ENCODE measurements around the gene FOXA1.

Gene FOXA1

GRCh38 chr14:37602605-37603453 lies 7.8 kb upstream of the FOXA1 start:
- TF ChIP-seq ZFX (IDR thresholded peaks at IDR 0.05; ENCODE audit: borderline replicate concordance) (no peak), CTCF (IDR thresholded peaks at IDR 0.05) (no peak)
- H3K27ac ChIP-seq, result peak overlapping the region; percentile 100

- H3K27ac ChIP-seq, result peak overlapping the region; percentile 100
- TF ChIP-seq ZFX (IDR thresholded peaks at IDR 0.05; ENCODE audit: borderline replicate concordance) (no peak), CTCF (IDR thresholded peaks at IDR 0.05) (no peak)
Measured at GRCh38 chr14:37601865-37602264, 6.8 kb upstream of the FOXA1 start.

GRCh38 chr14:37600880-37601741 lies 6.1 kb upstream of the FOXA1 start:
- TF ChIP-seq ZFX (IDR thresholded peaks at IDR 0.05; ENCODE audit: borderline replicate concordance), result no peak
- no peak for TF ChIP-seq CTCF (IDR thresholded peaks at IDR 0.05)
- H3K27ac ChIP-seq, result peak overlapping the region; percentile 100

GRCh38 chr14:37599507-37600368 lies 4.7 kb upstream of the FOXA1 start:
- TF ChIP-seq CTCF (IDR thresholded peaks at IDR 0.05) (no peak), ZFX (IDR thresholded peaks at IDR 0.05; ENCODE audit: borderline replicate concordance) (no peak)
- peak overlapping the region; percentile 100 for H3K27ac ChIP-seq

GRCh38 chr14:37598747-37599506 lies 3.9 kb upstream of the FOXA1 start:
- peak overlapping the region; percentile 100 for H3K27ac ChIP-seq
- TF ChIP-seq CTCF (IDR thresholded peaks at IDR 0.05) (no peak), ZFX (IDR thresholded peaks at IDR 0.05; ENCODE audit: borderline replicate concordance) (no peak)

Measured in 22Rv1 (cell line).